Uterus (tissue), 2 donors: ENCODE measurements around the gene NAV3.

ENCODE experiments used
- POLR2A ChIP-seq, 2 donors: fragments of 450-650 bp; IDR thresholded peaks; one replicate each; pipeline ENCODE4 v1.6.1; 2016; ENCODE audit warnings: antibody characterized with exemption in 2 of 2, mild to moderate bottlenecking in 1 of 2, moderate library complexity in 1 of 2
- TF ChIP-seq, protein P1 (sequence below), 4 experiments: fragments of 200-600 bp in 2 of 4; fragments of 450-650 bp in 2 of 4; sonication (generic) in 2 of 4; IDR thresholded peaks; one replicate each; pipeline ENCODE4 v1.5.1; 2016 to 2019; ENCODE audit warnings: antibody characterized with exemption in 4 of 4, mild to moderate bottlenecking in 2 of 4, moderate library complexity in 1 of 4

- TF ChIP-seq, protein P1, sequence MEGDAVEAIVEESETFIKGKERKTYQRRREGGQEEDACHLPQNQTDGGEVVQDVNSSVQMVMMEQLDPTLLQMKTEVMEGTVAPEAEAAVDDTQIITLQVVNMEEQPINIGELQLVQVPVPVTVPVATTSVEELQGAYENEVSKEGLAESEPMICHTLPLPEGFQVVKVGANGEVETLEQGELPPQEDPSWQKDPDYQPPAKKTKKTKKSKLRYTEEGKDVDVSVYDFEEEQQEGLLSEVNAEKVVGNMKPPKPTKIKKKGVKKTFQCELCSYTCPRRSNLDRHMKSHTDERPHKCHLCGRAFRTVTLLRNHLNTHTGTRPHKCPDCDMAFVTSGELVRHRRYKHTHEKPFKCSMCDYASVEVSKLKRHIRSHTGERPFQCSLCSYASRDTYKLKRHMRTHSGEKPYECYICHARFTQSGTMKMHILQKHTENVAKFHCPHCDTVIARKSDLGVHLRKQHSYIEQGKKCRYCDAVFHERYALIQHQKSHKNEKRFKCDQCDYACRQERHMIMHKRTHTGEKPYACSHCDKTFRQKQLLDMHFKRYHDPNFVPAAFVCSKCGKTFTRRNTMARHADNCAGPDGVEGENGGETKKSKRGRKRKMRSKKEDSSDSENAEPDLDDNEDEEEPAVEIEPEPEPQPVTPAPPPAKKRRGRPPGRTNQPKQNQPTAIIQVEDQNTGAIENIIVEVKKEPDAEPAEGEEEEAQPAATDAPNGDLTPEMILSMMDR (IDR thresholded peaks at IDR 0.05) = no peak
- no peak for TF ChIP-seq POLR2A (IDR thresholded peaks at IDR 0.05)
Observed at GRCh38 chr12:77842430-77842829, 11.7 kb downstream of the NAV3 start.
